Muscle layer of duodenum (tissue), 2 donors: ENCODE data around the gene AKAP17A.
"Not testable (repeated sequence)": the region's sequence is repeated elsewhere in the genome, so short reads cannot be mapped to it uniquely, and the experiment has no call there.

Experiments
- H3K27ac ChIP-seq: one replicate; pipeline ENCODE4 v1.7.0; 2013; ENCODE audit warnings: mild to moderate bottlenecking, low read length
- H3K27me3 ChIP-seq: one replicate; pipeline ENCODE4 v1.7.0; 2013; ENCODE audit warnings: low read depth, mild to moderate bottlenecking, control low read depth, low read length
- H3K36me3 ChIP-seq, 2 donors: one replicate each; pipeline ENCODE4 v1.7.0; 2013; ENCODE audit warnings: low read length in 2 of 2, control low read depth in 1 of 2, mild to moderate bottlenecking in 1 of 2; ENCODE audit not compliant: insufficient read depth in 2 of 2, control insufficient read depth in 1 of 2
- H3K4me1 ChIP-seq, 2 donors: one replicate each; pipeline ENCODE4 v1.7.0; 2013; ENCODE audit warnings: low read length in 2 of 2, mild to moderate bottlenecking in 2 of 2, control low read depth in 1 of 2, moderate library complexity in 1 of 2; ENCODE audit not compliant: insufficient read depth in 2 of 2, control insufficient read depth in 1 of 2
- H3K4me3 ChIP-seq, 2 donors: one replicate each; pipeline ENCODE4 v1.7.0; 2013; ENCODE audit warnings: low read length in 2 of 2, low read depth in 1 of 2, mild to moderate bottlenecking in 1 of 2
- H3K9me3 ChIP-seq, 2 donors: one replicate each; pipeline ENCODE4 v1.7.0; 2013; ENCODE audit warnings: low read length in 2 of 2, control low read depth in 1 of 2, mild to moderate bottlenecking in 1 of 2; ENCODE audit not compliant: control insufficient read depth in 1 of 2
- donor health status: healthy.

The AKAP17A gene

DNA sequence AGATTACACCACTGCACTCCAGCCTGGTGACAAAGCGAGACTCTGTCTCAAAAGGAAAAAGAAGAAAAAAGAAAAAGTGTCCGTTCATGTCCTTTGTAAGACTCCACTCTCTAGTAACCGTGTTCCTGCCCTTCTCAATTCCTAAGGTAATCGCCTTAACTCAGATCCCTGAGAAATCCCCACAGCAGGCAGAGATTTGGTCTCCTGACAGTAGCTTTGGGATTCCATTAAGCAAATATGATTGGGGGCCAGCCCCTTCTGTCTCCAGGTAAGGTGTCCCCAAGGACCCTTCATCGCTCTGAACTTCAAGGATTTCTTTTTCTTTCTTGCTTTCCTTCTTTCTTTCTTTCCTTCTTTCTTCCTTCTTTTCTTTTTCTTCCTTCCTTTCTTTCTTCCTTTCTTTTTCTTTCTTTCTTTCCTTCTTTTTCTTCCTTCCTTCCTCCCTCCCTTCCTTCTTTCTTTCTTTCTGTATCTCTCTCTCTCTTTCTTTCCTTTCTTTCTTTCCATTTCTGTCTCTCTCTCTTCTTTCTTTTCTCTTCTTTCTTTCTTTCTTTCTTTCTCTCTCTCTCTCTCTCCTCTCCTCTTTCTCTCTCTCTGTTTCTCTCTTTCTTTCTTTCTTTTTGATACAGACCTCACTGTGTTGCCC lies 21.4 kb downstream of the AKAP17A start:
- Histone ChIP-seq H3K27me3 (no peaks in the 10 kb centered on the region), H3K4me3 (no peak overlapping the region), H3K4me1 (no peaks in the 10 kb centered on the region), H3K9me3 (no peaks in the 10 kb centered on the region), H3K27ac (no peak overlapping the region), H3K36me3 (no peaks in the 10 kb centered on the region)

- Histone ChIP-seq H3K4me3 (no peak within 1 kb of the TSS), H3K9me3 (no peaks in the 10 kb centered on the region), H3K4me1 (no peaks in the 10 kb centered on the region), H3K27ac (no peak within 1 kb of the TSS), H3K27me3 (no peaks in the 10 kb centered on the region), H3K36me3 (no peaks in the 10 kb centered on the region)
These were observed 23.5 kb downstream of the AKAP17A start, which contains the start of gene ASMT for GRCh38 chrX:1614927-1615326. Gene ASMT, plus strand, starts transcription at chrX:1615059. Its CDS starts 141 bp downstream, at chrX:1615200.

DNA sequence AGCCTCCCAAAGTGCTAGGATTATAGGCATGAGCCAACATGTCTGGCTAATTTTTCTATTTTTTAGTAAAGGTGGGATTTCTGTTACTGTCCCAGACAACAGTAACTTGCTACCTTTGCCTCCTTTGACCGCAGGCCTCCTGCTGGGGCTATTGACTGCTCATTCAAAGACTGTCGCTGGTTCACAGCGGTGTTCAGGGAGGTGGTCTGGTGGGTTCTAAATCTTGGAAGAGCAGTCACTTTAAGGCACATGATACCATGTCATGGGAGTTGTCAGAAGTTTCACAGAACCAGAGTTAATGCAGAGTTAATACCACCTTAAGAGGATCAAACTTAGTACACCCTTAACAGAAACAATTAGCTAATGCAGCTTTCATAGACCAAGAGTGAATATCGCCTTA lies 27.3 kb downstream of the AKAP17A start:
- H3K27ac ChIP-seq = no peak overlapping the region
- no peaks in the 10 kb centered on the region for H3K4me1 ChIP-seq
- no peaks in the 10 kb centered on the region for H3K27me3 ChIP-seq

GRCh38 chrX:1623691-1624090 lies 32.3 kb downstream of the AKAP17A start:
- no peak overlapping the region for H3K4me3 ChIP-seq
- no peaks in the 10 kb centered on the region for H3K4me1 ChIP-seq
- H3K27me3 ChIP-seq = no peaks in the 10 kb centered on the region
- H3K36me3 ChIP-seq = no peaks in the 10 kb centered on the region
- no peak overlapping the region for H3K27ac ChIP-seq
- H3K9me3 ChIP-seq = no peaks in the 10 kb centered on the region

More for the DNA sequence above, 27.3 kb downstream of the AKAP17A start:
- H3K4me3 ChIP-seq = no peak overlapping the region
- no peaks in the 10 kb centered on the region for H3K36me3 ChIP-seq
- no peaks in the 10 kb centered on the region for H3K9me3 ChIP-seq

GRCh38 chrX:1624158-1624860 lies 32.9 kb downstream of the AKAP17A start:
- not testable (repeated sequence) for H3K9me3 ChIP-seq, H3K27ac ChIP-seq, H3K4me3 ChIP-seq, H3K36me3 ChIP-seq, H3K4me1 ChIP-seq, H3K27me3 ChIP-seq

GRCh38 chrX:1624861-1625215 lies 33.4 kb downstream of the AKAP17A start:
- not testable (repeated sequence) for H3K9me3 ChIP-seq, H3K4me3 ChIP-seq, H3K4me1 ChIP-seq, H3K36me3 ChIP-seq, H3K27ac ChIP-seq, H3K27me3 ChIP-seq

DNA sequence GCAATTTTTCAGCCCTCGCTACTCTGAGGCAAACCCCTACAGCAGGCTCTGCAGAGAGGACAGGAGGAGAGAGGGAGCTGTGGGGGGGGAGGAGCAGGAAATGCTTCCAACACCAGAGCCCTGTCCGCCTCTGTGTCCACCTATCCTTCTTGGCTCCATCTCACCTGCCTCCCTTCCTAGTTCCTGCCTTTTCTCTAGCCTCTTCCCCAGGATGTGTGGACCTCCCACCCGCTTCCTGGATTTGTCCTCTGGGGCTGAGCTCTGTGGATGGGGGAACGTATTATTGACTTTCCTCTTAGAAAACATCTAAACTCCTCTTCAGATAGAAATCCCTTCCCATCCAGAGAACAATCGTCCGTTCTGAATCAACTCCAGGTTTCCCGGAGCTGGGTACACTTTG lies 37.8 kb downstream of the AKAP17A start:
- H3K36me3 ChIP-seq = no peaks in the 10 kb centered on the region
- no peaks in the 10 kb centered on the region for H3K4me1 ChIP-seq
- no peak overlapping the region for H3K4me3 ChIP-seq
- no peak overlapping the region for H3K27ac ChIP-seq
- H3K27me3 ChIP-seq = no peaks in the 10 kb centered on the region
- H3K9me3 ChIP-seq = no peaks in the 10 kb centered on the region

GRCh38 chrX:1646009-1646408 lies 54.6 kb downstream of the AKAP17A start:
- Histone ChIP-seq H3K4me3 (no peak overlapping the region), H3K36me3 (no peaks in the 10 kb centered on the region), H3K27ac (no peak overlapping the region)

GRCh38 chrX:1649621-1650020 lies 58.2 kb downstream of the AKAP17A start:
- Histone ChIP-seq H3K9me3 (peaks cover 0 to 11% of the 10 kb centered on the region in 2 donors), H3K27ac (no peak overlapping the region), H3K36me3 (no peaks in the 10 kb centered on the region), H3K4me3 (no peak overlapping the region), H3K27me3 (no peaks in the 10 kb centered on the region), H3K4me1 (peaks cover 0 to 3% of the 10 kb centered on the region in 2 donors)

More at GRCh38 chrX:1646009-1646408, 54.6 kb downstream of the AKAP17A start:
- H3K27me3 ChIP-seq = no peaks in the 10 kb centered on the region
- H3K9me3 ChIP-seq = peaks cover 0 to 11% of the 10 kb centered on the region in 2 donors
- H3K4me1 ChIP-seq = peaks cover 0 to 3% of the 10 kb centered on the region in 2 donors
